Erythroblast (primary cell): ENCODE measurements around the gene PROKR1.
"Not testable (repeated sequence)": the region's sequence is repeated elsewhere in the genome, so short reads cannot be mapped to it uniquely, and the experiment has no call there.

Experiments used
- DNase-seq, 2 experiments: peaks; one replicate each; lab custom pipeline; 2025; lab: John Stamatoyannopoulos, UW
- GATA1 ChIP-seq: IDR thresholded peaks from 2 replicates; pipeline ENCODE4 v1.6.1; 2011; ENCODE audit warnings: low read depth, mild to moderate bottlenecking, control low read depth, low read length, moderate library complexity
- POLR2A ChIP-seq: IDR thresholded peaks from 2 replicates; pipeline ENCODE4 v1.6.1; 2011; ENCODE audit warnings: mild to moderate bottlenecking, low read length

PROKR1 gene

GRCh38 chr2:68643011-68643873 lies at the start of gene PROKR1:
PROKR1 (plus strand) TSS chr2:68643579; CDS start chr2:68645822, 2,243 bp downstream.
- peak; percentile 46 to 54 for DNase-seq

GRCh38 chr2:68594041-68594440 lies 49.3 kb upstream of the PROKR1 start:
- TF ChIP-seq GATA1 (no peak), POLR2A (no peak)
- no peak for DNase-seq

More at GRCh38 chr2:68643011-68643873, at the start of gene PROKR1:
- TF ChIP-seq POLR2A (no peak), GATA1 (no peak)

GRCh38 chr2:68594674-68595492 lies 48.5 kb upstream of the PROKR1 start:
- DNase-seq, result peak; percentile 70 to 75
- no peak for TF ChIP-seq GATA1
- TF ChIP-seq POLR2A, result no peak

GRCh38 chr2:68595493-68595785 lies 47.9 kb upstream of the PROKR1 start:
- DNase-seq, result not testable (repeated sequence)

- not testable (repeated sequence) for DNase-seq
These were observed 42.9 kb upstream of the PROKR1 start for GRCh38 chr2:68600495-68600894.

- no peak for DNase-seq
- TF ChIP-seq GATA1 (no peak), POLR2A (no peak)
These were observed 40.3 kb upstream of the PROKR1 start for GRCh38 chr2:68603059-68603458.

GRCh38 chr2:68604077-68604476 lies 39.3 kb upstream of the PROKR1 start:
- DNase-seq, result no peak
- TF ChIP-seq GATA1, result no peak
- no peak for TF ChIP-seq POLR2A

GRCh38 chr2:68605939-68606338 lies 37.4 kb upstream of the PROKR1 start:
- TF ChIP-seq POLR2A (no peak), GATA1 (no peak)
- no peak for DNase-seq

- DNase-seq, result no peak
- TF ChIP-seq POLR2A (no peak), GATA1 (no peak)
These were observed 36.6 kb upstream of the PROKR1 start for GRCh38 chr2:68606759-68607158.

GRCh38 chr2:68607837-68608236 lies 35.5 kb upstream of the PROKR1 start:
- TF ChIP-seq POLR2A (no peak), GATA1 (no peak)
- no peak for DNase-seq

GRCh38 chr2:68612765-68613519 lies 30.4 kb upstream of the PROKR1 start:
- DNase-seq, result no peak
- no peak for TF ChIP-seq POLR2A
- TF ChIP-seq GATA1, result no peak

GRCh38 chr2:68620772-68621171 lies 22.6 kb upstream of the PROKR1 start:
- TF ChIP-seq POLR2A, result no peak
- no peak for TF ChIP-seq GATA1
- no peak for DNase-seq

- DNase-seq, result no peak
- no peak for TF ChIP-seq POLR2A
- no peak for TF ChIP-seq GATA1
These were observed 19.6 kb upstream of the PROKR1 start for GRCh38 chr2:68623820-68624219.

- DNase-seq, result no peak
- TF ChIP-seq POLR2A, result no peak
These were observed 15.8 kb upstream of the PROKR1 start for GRCh38 chr2:68627615-68628014.
